ENCODE measurements around the gene RNFT2. TPM values are rescaled to one million over a fixed set of nuclear protein-coding genes. Genes with fewer than 3 reads are reported as not detected.

The RNFT2 gene
- polyA plus RNA-seq, 1 donor (not counting 4 experiments of a cell fraction or from before 2014, with no cell fraction given) = 0.96 TPM

DNA sequence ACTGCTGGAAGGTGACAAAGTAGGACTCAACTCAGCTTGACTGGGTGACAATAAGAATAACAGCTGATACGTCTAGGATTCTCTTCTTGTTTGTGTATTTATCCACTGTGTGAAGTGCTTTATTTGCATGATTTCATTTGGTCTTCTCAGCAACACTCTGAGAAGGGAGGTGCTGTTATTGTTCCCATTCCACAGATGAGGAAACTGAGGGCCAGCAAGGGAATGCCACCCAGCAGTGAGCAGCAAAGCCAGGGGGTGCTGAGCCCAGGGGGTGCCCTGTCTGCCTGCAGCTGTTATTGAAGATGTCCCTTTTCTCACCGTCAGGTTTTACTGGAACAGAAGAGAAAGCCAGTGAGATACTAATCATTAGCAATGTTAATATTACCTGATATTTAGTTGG is 62.8 kb downstream of the RNFT2 start:
- H3K9me3 ChIP-seq (ENCODE audit: control insufficient read depth, low read depth, low read length) = no peaks in the 10 kb centered on the region
- dilution Hi-C loops (cut with MboI; ENCODE audit: extremely low pct_ligation_motif_present, low sequenced_read_pairs) = no loop called here
- H3K4me2 ChIP-seq (ENCODE audit: control insufficient read depth, extremely low read depth, insufficient read depth, low read depth, low read length) = no peak overlapping the region
- no peaks in the 10 kb centered on the region for H3K27me3 ChIP-seq (ENCODE audit: control insufficient read depth, extremely low read depth, insufficient read depth, low read length)
- H3K79me2 ChIP-seq (ENCODE audit: control insufficient read depth, insufficient read depth, low read length) = no peaks in the 10 kb centered on the region
- H3K27ac ChIP-seq (ENCODE audit: control insufficient read depth, insufficient read depth, low read length) = no peak overlapping the region
- H3K36me3 ChIP-seq (ENCODE audit: control insufficient read depth in 2 of 2, extremely low read depth in 1 of 2, insufficient read depth in 2 of 2, low read length in 2 of 2) = no peaks in the 10 kb centered on the region
- no peak for DNase-seq (ENCODE audit: low read depth, low spot score)
- H3K9ac ChIP-seq (ENCODE audit: control insufficient read depth, extremely low read depth, insufficient read depth, low read length) = no peak overlapping the region
- H3K9me1 ChIP-seq (ENCODE audit: control insufficient read depth, extremely low read depth, insufficient read depth, low read length) = no peaks in the 10 kb centered on the region
- FAIRE-seq = no peak
- no peak overlapping the region for H3K4me3 ChIP-seq (ENCODE audit: control insufficient read depth in 2 of 3, extremely low read depth in 1 of 3, insufficient read depth in 2 of 3, low read depth in 1 of 3, low read length in 3 of 3)
- no peaks in the 10 kb centered on the region for H4K20me1 ChIP-seq (ENCODE audit: control insufficient read depth, extremely low read depth, insufficient read depth, low read length)
- H3K4me1 ChIP-seq (ENCODE audit: control insufficient read depth, extremely low read depth, insufficient read depth, low read length) = no peaks in the 10 kb centered on the region
- H2AFZ ChIP-seq (ENCODE audit: control insufficient read depth, low read length) = no peak overlapping the region
- TF ChIP-seq CTCF (optimal IDR thresholded peaks at IDR 0.05 in 1 of 3, IDR thresholded peaks at IDR 0.05 in 1 of 3, conservative IDR thresholded peaks at IDR 0.05 in 1 of 3; ENCODE audit: extremely low read depth in 1 of 3, insufficient read depth in 2 of 3, low read length in 3 of 3) (no peak), EZH2 (IDR thresholded peaks at IDR 0.05; ENCODE audit: low read length) (no peak)

GRCh38 chr12:116802018-116802417 is 63.9 kb downstream of the RNFT2 start:
- no peak overlapping the region for H2AFZ ChIP-seq (ENCODE audit: control insufficient read depth, low read length)
- TF ChIP-seq CTCF (optimal IDR thresholded peaks at IDR 0.05 in 1 of 3, IDR thresholded peaks at IDR 0.05 in 1 of 3, conservative IDR thresholded peaks at IDR 0.05 in 1 of 3; ENCODE audit: extremely low read depth in 1 of 3, insufficient read depth in 2 of 3, low read length in 3 of 3) = no peak
- no peak for TF ChIP-seq EZH2 (IDR thresholded peaks at IDR 0.05; ENCODE audit: low read length)
- H3K27me3 ChIP-seq (ENCODE audit: control insufficient read depth, extremely low read depth, insufficient read depth, low read length) = no peaks in the 10 kb centered on the region
- dilution Hi-C loops (cut with MboI; ENCODE audit: extremely low pct_ligation_motif_present, low sequenced_read_pairs) = no loop called here
- DNase-seq (ENCODE audit: low read depth, low spot score) (no peak), FAIRE-seq (no peak)
- no peak overlapping the region for H3K4me3 ChIP-seq (ENCODE audit: control insufficient read depth in 2 of 3, extremely low read depth in 1 of 3, insufficient read depth in 2 of 3, low read depth in 1 of 3, low read length in 3 of 3)
- no peak overlapping the region for H3K9ac ChIP-seq (ENCODE audit: control insufficient read depth, extremely low read depth, insufficient read depth, low read length)
- H3K36me3 ChIP-seq (ENCODE audit: control insufficient read depth in 2 of 2, extremely low read depth in 1 of 2, insufficient read depth in 2 of 2, low read length in 2 of 2) = no peaks in the 10 kb centered on the region
- no peaks in the 10 kb centered on the region for H3K9me1 ChIP-seq (ENCODE audit: control insufficient read depth, extremely low read depth, insufficient read depth, low read length)
- no peaks in the 10 kb centered on the region for H3K79me2 ChIP-seq (ENCODE audit: control insufficient read depth, insufficient read depth, low read length)
- peaks cover 2% of the 10 kb centered on the region for H3K4me1 ChIP-seq (ENCODE audit: control insufficient read depth, extremely low read depth, insufficient read depth, low read length)
- H3K4me2 ChIP-seq (ENCODE audit: control insufficient read depth, extremely low read depth, insufficient read depth, low read depth, low read length) = no peak overlapping the region
- no peaks in the 10 kb centered on the region for H3K9me3 ChIP-seq (ENCODE audit: control insufficient read depth, low read depth, low read length)
- no peak overlapping the region for H3K27ac ChIP-seq (ENCODE audit: control insufficient read depth, insufficient read depth, low read length)
- no peaks in the 10 kb centered on the region for H4K20me1 ChIP-seq (ENCODE audit: control insufficient read depth, extremely low read depth, insufficient read depth, low read length)

Measured in keratinocyte (primary cell).